SK-N-SH (cell line): ENCODE data around the gene PSKH1.

Experiments
- CTCF ChIP-seq: fragments of 200-600 bp; sonication (generic); IDR thresholded peaks from 2 replicates; pipeline ENCODE4 v1.6.1; 2017; ENCODE audit warnings: antibody characterized with exemption, mild to moderate bottlenecking, moderate library complexity
- FOXM1 ChIP-seq: IDR thresholded peaks from 2 replicates; pipeline ENCODE4 v1.4.0; 2012; ENCODE audit warnings: low read depth, mild to moderate bottlenecking
- GABPA ChIP-seq: IDR thresholded peaks from 2 replicates; pipeline ENCODE4 v1.4.0; 2012; ENCODE audit warnings: low read depth, mild to moderate bottlenecking
- JUND ChIP-seq: IDR thresholded peaks from 2 replicates; pipeline ENCODE4 v1.4.0; 2012
- MAX ChIP-seq: IDR thresholded peaks from 2 replicates; pipeline ENCODE4 v1.4.0; 2012; ENCODE audit warnings: low read depth
- MXI1 ChIP-seq: IDR thresholded peaks from 2 replicates; pipeline ENCODE4 v1.6.1; 2012; ENCODE audit warnings: mild to moderate bottlenecking, low read depth, low read length, improper control_type of control experiment
- PBX3 ChIP-seq: IDR thresholded peaks from 2 replicates; pipeline ENCODE4; 2012
- RFX5 ChIP-seq: IDR thresholded peaks from 2 replicates; pipeline ENCODE4 v1.6.1; 2012; ENCODE audit warnings: mild to moderate bottlenecking, improper control_type of control experiment, low read length
- TAF1 ChIP-seq: IDR thresholded peaks from 2 replicates; pipeline ENCODE4 v1.6.1; 2012; ENCODE audit warnings: low read depth, mild to moderate bottlenecking, low read length, moderate library complexity, borderline replicate concordance
- USF2 ChIP-seq: fragments of 150-350 bp; IDR thresholded peaks from 2 replicates; pipeline ENCODE4 v1.6.1; 2017; ENCODE audit warnings: antibody characterized with exemption, low read length, low read depth, borderline replicate concordance

- no peak for TF ChIP-seq TAF1
- no peak for TF ChIP-seq FOXM1
- TF ChIP-seq CTCF: no peak
- TF ChIP-seq MAX: no peak
- TF ChIP-seq JUND: no peak
- TF ChIP-seq USF2: no peak
- no peak for TF ChIP-seq MXI1
- TF ChIP-seq GABPA: no peak
- TF ChIP-seq PBX3: no peak
- no peak for TF ChIP-seq RFX5
Measured at GRCh38 chr16:67943256-67943618, 50.2 kb downstream of the PSKH1 start.
